ENCODE measurements around the gene TMPRSS13. TPM values are rescaled to one million over a fixed set of nuclear protein-coding genes. Genes with fewer than 3 reads are reported as not detected.

The TMPRSS13 gene
- total and polyA plus RNA-seq, 9 of the 15 experiments (the other 6 are each of a cell fraction or from before 2014, with no cell fraction given) = 0.11 to 0.29 (median 0.15) TPM

GRCh38 chr11:117878939-117879475 is 50.2 kb downstream of the TMPRSS13 start:
- 0% methylated on average over 3 of the region's 3 CpGs for WGBS (ENCODE audit: insufficient coverage, low coverage, missing lambda C conversion rate)
- intact Hi-C loops (cut with micrococcal nuclease) (no loop called here), in situ Hi-C loops (cut with MboI) (no loop called here)
- Histone ChIP-seq H3K27ac (ENCODE audit: extremely low read depth, low read depth, low read length) (no peak overlapping the region), H3K9me1 (ENCODE audit: control insufficient read depth, insufficient read depth, low read length) (no peaks in the 10 kb centered on the region), H3K4me1 (replicated peaks in 1 of 2; ENCODE audit: control insufficient read depth in 2 of 2, insufficient read depth in 2 of 2, low read length in 2 of 2) (peaks cover 0 to 11% of the 10 kb centered on the region in 2 experiments; a peak in 2 of 5 replicates), H2AFZ (ENCODE audit: low read depth, low read length) (no peak overlapping the region), H3K27me3 (ENCODE audit: control insufficient read depth in 2 of 2, insufficient read depth in 2 of 2, low read length in 2 of 2) (peaks cover 69 to 92% of the 10 kb centered on the region in 2 experiments), H3K9me3 (replicated peaks; ENCODE audit: control insufficient read depth, insufficient read depth, low read depth, low read length) (no peaks in the 10 kb centered on the region), H3K36me3 (ENCODE audit: control insufficient read depth, insufficient read depth, low read length) (no peaks in the 10 kb centered on the region), H3K79me2 (ENCODE audit: control insufficient read depth, insufficient read depth, low read length) (no peaks in the 10 kb centered on the region), H3K4me3 (no peak overlapping the region), H3K9ac (ENCODE audit: insufficient read depth in 1 of 2, low read depth in 2 of 2, low read length in 2 of 2) (no peak overlapping the region), H4K20me1 (replicated peaks; ENCODE audit: control insufficient read depth, insufficient read depth, low read length) (peaks cover 6% of the 10 kb centered on the region; the same call in 1 of the 2 replicates), H3K4me2 (ENCODE audit: insufficient read depth, low read length) (no peak overlapping the region)
- ATAC-seq (no peak), FAIRE-seq (no peak), DNase-seq (ENCODE audit: extremely low read depth in 1 of 4, low spot score in 3 of 4) (no peak)
- no TSS peak for BruUV-seq (replicated peaks)
- POLR2A ChIA-PET = no interaction called here
- CTCF ChIA-PET (ENCODE audit: low intra/inter-chr PET ratio) = no interaction called here
- TF ChIP-seq U2AF1 (optimal IDR thresholded peaks at IDR 0.05; ENCODE audit: low read depth, low read length) (no peak), ZNF395 (CRISPR knock-in tag; IDR thresholded peaks at IDR 0.05) (no peak), GABPB2 (CRISPR knock-in tag; conservative IDR thresholded peaks at IDR 0.05) (no peak), MCM2 (IDR thresholded peaks at IDR 0.05; ENCODE audit: low read depth) (no peak), HDGF (IDR thresholded peaks at IDR 0.05) (no peak), MYC (IDR thresholded peaks at IDR 0.05; ENCODE audit: low read depth, low read length) (no peak), MYC (CRISPR knock-in tag; IDR thresholded peaks at IDR 0.05; ENCODE audit: borderline replicate concordance, low read depth) (no peak), SMARCA5 (IDR thresholded peaks at IDR 0.05) (no peak), XRCC5 (IDR thresholded peaks at IDR 0.05; ENCODE audit: low read depth, low read length) (no peak), CTCF (IDR thresholded peaks at IDR 0.05 in 2 of 3, conservative IDR thresholded peaks at IDR 0.05 in 1 of 3; ENCODE audit: insufficient read depth in 2 of 3, low read depth in 1 of 3, low read length in 3 of 3) (no peak), HSF4 (CRISPR knock-in tag; IDR thresholded peaks at IDR 0.05; ENCODE audit: borderline replicate concordance) (no peak), TAL1 (IDR thresholded peaks at IDR 0.05) (no peak), CEBPG (CRISPR knock-in tag; IDR thresholded peaks at IDR 0.05) (no peak), CEBPG (tag; conservative IDR thresholded peaks at IDR 0.05 in 1 of 2, IDR thresholded peaks at IDR 0.05 in 1 of 2) (no peak), ZNF77 (CRISPR knock-in tag; IDR thresholded peaks at IDR 0.05) (no peak), NCOA1 (IDR thresholded peaks at IDR 0.05; ENCODE audit: low read depth) (no peak), ZNF23 (CRISPR knock-in tag; IDR thresholded peaks at IDR 0.05) (no peak), SOX6 (IDR thresholded peaks at IDR 0.05) (no peak), NELFE (IDR thresholded peaks at IDR 0.05; ENCODE audit: insufficient read depth, insufficient read length) (no peak), HLTF (IDR thresholded peaks at IDR 0.05) (no peak)
- TF ChIP-seq, protein P1, sequence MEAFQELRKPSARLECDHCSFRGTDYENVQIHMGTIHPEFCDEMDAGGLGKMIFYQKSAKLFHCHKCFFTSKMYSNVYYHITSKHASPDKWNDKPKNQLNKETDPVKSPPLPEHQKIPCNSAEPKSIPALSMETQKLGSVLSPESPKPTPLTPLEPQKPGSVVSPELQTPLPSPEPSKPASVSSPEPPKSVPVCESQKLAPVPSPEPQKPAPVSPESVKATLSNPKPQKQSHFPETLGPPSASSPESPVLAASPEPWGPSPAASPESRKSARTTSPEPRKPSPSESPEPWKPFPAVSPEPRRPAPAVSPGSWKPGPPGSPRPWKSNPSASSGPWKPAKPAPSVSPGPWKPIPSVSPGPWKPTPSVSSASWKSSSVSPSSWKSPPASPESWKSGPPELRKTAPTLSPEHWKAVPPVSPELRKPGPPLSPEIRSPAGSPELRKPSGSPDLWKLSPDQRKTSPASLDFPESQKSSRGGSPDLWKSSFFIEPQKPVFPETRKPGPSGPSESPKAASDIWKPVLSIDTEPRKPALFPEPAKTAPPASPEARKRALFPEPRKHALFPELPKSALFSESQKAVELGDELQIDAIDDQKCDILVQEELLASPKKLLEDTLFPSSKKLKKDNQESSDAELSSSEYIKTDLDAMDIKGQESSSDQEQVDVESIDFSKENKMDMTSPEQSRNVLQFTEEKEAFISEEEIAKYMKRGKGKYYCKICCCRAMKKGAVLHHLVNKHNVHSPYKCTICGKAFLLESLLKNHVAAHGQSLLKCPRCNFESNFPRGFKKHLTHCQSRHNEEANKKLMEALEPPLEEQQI (IDR thresholded peaks at IDR 0.05) = no peak

All from K562 (cell line).